DOHH2 (cell line): ENCODE data around the gene TULP1.

Experiments
- CTCF ChIP-seq: fragments of 200-600 bp; sonication (generic); IDR thresholded peaks from one replicate; pipeline ENCODE4 v1.5.1; 2014; ENCODE audit warnings: antibody characterized with exemption, mild to moderate bottlenecking, low read depth, low read length; ENCODE audit not compliant: poor library complexity, severe bottlenecking
- EZH2phosphoT487 ChIP-seq: fragments of 200-600 bp; sonication (generic); IDR thresholded peaks from 2 replicates; pipeline ENCODE4 v1.6.1; 2017; ENCODE audit warnings: borderline replicate concordance, mild to moderate bottlenecking, antibody characterized with exemption, low read length, moderate library complexity, mixed read lengths

- TF ChIP-seq CTCF (no peak), EZH2phosphoT487 (no peak)
These were observed 9.5 kb upstream of the TULP1 start for GRCh38 chr6:35522151-35522550.
